ENCODE data around the gene TMEM258. TPM values are rescaled to one million over a fixed set of nuclear protein-coding genes. Genes with fewer than 3 reads are reported as not detected.

Gene TMEM258
- total RNA-seq, 1 donor from 2014 or later, result 125 TPM

GRCh38 chr11:61764606-61765260 lies 27.7 kb downstream of the TMEM258 start:
- peaks cover 15% of the 10 kb centered on the region for H3K27me3 Mint-ChIP-seq (ENCODE audit: unreplicated experiment)
- DNase-seq (ENCODE audit: low spot score), result no peak
- TF ChIP-seq, protein P1, sequence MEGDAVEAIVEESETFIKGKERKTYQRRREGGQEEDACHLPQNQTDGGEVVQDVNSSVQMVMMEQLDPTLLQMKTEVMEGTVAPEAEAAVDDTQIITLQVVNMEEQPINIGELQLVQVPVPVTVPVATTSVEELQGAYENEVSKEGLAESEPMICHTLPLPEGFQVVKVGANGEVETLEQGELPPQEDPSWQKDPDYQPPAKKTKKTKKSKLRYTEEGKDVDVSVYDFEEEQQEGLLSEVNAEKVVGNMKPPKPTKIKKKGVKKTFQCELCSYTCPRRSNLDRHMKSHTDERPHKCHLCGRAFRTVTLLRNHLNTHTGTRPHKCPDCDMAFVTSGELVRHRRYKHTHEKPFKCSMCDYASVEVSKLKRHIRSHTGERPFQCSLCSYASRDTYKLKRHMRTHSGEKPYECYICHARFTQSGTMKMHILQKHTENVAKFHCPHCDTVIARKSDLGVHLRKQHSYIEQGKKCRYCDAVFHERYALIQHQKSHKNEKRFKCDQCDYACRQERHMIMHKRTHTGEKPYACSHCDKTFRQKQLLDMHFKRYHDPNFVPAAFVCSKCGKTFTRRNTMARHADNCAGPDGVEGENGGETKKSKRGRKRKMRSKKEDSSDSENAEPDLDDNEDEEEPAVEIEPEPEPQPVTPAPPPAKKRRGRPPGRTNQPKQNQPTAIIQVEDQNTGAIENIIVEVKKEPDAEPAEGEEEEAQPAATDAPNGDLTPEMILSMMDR (IDR thresholded peaks at IDR 0.05; ENCODE audit: unreplicated experiment), result no peak
- H3K4me1 Mint-ChIP-seq (ENCODE audit: unreplicated experiment), result no peaks in the 10 kb centered on the region
- no peak overlapping the region for H3K27ac Mint-ChIP-seq (ENCODE audit: unreplicated experiment)
- H3K4me3 Mint-ChIP-seq (ENCODE audit: unreplicated experiment), result no peak overlapping the region
- H3K9me3 Mint-ChIP-seq (ENCODE audit: unreplicated experiment), result no peaks in the 10 kb centered on the region
- H3K36me3 Mint-ChIP-seq (ENCODE audit: low read depth, unreplicated experiment), result no peaks in the 10 kb centered on the region

GRCh38 chr11:61763930-61764605 lies 28.3 kb downstream of the TMEM258 start:
- TF ChIP-seq, protein P1 (IDR thresholded peaks at IDR 0.05; ENCODE audit: unreplicated experiment), result no peak
- DNase-seq (ENCODE audit: low spot score), result no peak
- Mint-ChIP-seq H3K27ac (ENCODE audit: unreplicated experiment) (no peak overlapping the region), H3K27me3 (ENCODE audit: unreplicated experiment) (peaks cover 17% of the 10 kb centered on the region), H3K9me3 (ENCODE audit: unreplicated experiment) (no peaks in the 10 kb centered on the region), H3K4me3 (ENCODE audit: unreplicated experiment) (no peak overlapping the region), H3K36me3 (ENCODE audit: low read depth, unreplicated experiment) (no peaks in the 10 kb centered on the region), H3K4me1 (ENCODE audit: unreplicated experiment) (no peaks in the 10 kb centered on the region)

GRCh38 chr11:61762798-61763197 lies 29.6 kb downstream of the TMEM258 start:
- Mint-ChIP-seq H3K36me3 (ENCODE audit: low read depth, unreplicated experiment) (no peaks in the 10 kb centered on the region), H3K27ac (ENCODE audit: unreplicated experiment) (no peak overlapping the region), H3K27me3 (ENCODE audit: unreplicated experiment) (peaks cover 17% of the 10 kb centered on the region), H3K4me1 (ENCODE audit: unreplicated experiment) (no peaks in the 10 kb centered on the region), H3K9me3 (ENCODE audit: unreplicated experiment) (no peaks in the 10 kb centered on the region), H3K4me3 (ENCODE audit: unreplicated experiment) (no peak overlapping the region)
- no peak for DNase-seq (ENCODE audit: low spot score)
- TF ChIP-seq, protein P1 (IDR thresholded peaks at IDR 0.05; ENCODE audit: unreplicated experiment), result no peak

DNA sequence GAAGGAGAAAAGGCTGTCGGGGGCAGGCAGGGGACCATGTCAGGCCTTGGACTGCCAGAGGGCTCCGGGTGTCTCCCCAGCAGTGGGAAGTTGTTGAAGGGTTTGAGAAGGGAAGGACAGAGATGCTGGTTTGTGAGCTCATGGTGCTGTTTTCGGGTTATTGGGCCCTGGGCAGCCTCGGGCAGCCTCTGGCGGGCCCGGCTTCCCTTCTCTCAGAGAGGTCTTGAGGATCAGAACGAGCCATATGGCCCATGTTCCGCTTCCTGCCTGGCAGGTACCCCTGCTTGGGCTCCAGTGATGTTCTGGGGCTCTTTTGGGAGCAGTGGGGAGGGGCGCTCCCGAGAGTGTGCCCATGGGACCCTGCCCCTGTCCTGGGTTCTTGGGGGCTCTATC lies 30.2 kb downstream of the TMEM258 start:
- no peak overlapping the region for H3K27ac Mint-ChIP-seq (ENCODE audit: unreplicated experiment)
- no peaks in the 10 kb centered on the region for H3K9me3 Mint-ChIP-seq (ENCODE audit: unreplicated experiment)
- peaks cover 15% of the 10 kb centered on the region for H3K27me3 Mint-ChIP-seq (ENCODE audit: unreplicated experiment)
- no peaks in the 10 kb centered on the region for H3K36me3 Mint-ChIP-seq (ENCODE audit: low read depth, unreplicated experiment)
- TF ChIP-seq, protein P1 (IDR thresholded peaks at IDR 0.05; ENCODE audit: unreplicated experiment), result no peak
- no peak overlapping the region for H3K4me3 Mint-ChIP-seq (ENCODE audit: unreplicated experiment)
- no peaks in the 10 kb centered on the region for H3K4me1 Mint-ChIP-seq (ENCODE audit: unreplicated experiment)
- no peak for DNase-seq (ENCODE audit: low spot score)

Data from endothelial cell (in vitro differentiated cells).